HG02943 (cell line): Measurements from ENCODE around the gene SCGB2A2.

Experiments used
- ATAC-seq: cut with Tn5 transposase; IDR thresholded peaks from one replicate; pipeline ENCODE4 v1.9.1; 2021; ENCODE audit warnings: mild to moderate bottlenecking, low read depth, moderate library complexity; ENCODE audit not compliant: unreplicated experiment

Gene SCGB2A2

DNA sequence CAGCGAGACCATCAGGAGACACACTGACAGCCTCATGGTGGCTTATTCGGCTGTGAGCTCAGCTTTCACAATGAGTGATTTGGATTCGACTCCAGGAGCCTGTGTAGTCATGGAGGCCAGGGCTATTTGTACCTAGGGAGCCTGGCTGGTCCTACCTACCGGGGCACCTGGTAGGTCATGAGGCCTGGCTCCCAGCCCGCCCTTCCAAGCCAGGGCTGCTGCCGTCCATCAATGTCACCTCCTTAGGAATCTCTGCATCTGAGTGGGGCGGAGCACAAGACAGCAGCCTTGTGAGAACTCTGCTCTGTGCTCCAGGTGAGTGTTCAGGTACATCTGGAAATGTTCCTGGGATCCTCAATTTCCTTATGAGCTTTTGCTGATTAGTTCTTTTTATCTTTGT, 29.0 kb downstream of the SCGB2A2 start, which contains the start of gene SCGB1D4:
SCGB1D4 (minus strand) TSS at position 101 of the 400 bp plus-strand sequence; CDS start at position 36, 65 bp downstream.
- no peak for ATAC-seq

GRCh38 chr11:62306227-62306626, 36.3 kb downstream of the SCGB2A2 start:
- ATAC-seq = no peak

- no peak for ATAC-seq
Measured at GRCh38 chr11:62307950-62308349, 38.0 kb downstream of the SCGB2A2 start.

GRCh38 chr11:62309991-62310390, 40.0 kb downstream of the SCGB2A2 start:
- no peak for ATAC-seq

GRCh38 chr11:62315431-62315830, 45.5 kb downstream of the SCGB2A2 start:
- no peak for ATAC-seq

GRCh38 chr11:62322524-62322923, 52.6 kb downstream of the SCGB2A2 start:
- ATAC-seq = no peak
